Spleen (tissue), 7 donors: ENCODE measurements around the gene ACSF2.

Experiments
- POLR2AphosphoS5 ChIP-seq, 3 donors: sonication (generic); formaldehyde crosslinking; IDR thresholded peaks; one replicate each; pipeline ENCODE4 v1.5.1; 2017; ENCODE audit warnings: antibody characterized with exemption in 3 of 3
- TF ChIP-seq, protein P1 (sequence below), 11 experiments: fragments of 200-600 bp in 7 of 11; fragments of 450-650 bp in 4 of 11; sonication (generic) in 4 of 11; IDR thresholded peaks in 8 of 11; conservative IDR thresholded peaks in 3 of 11; 1 replicate in 7 of 11; 2 replicates in 4 of 11; pipeline versions ENCODE4 v1.4.0 to v1.8.0; 2016 to 2021; ENCODE audit warnings: antibody characterized with exemption in 11 of 11, inconsistent platforms in 4 of 11, mild to moderate bottlenecking in 1 of 11
- donor health status: DM: no; HTN: no; CAD: no; lungs with moderate emphysema.
- donor health status: DM: no; HTN: no; CAD: no.
- donor health status: DM: no; HTN: no; CAD: no.

GRCh38 chr17:50453901-50454300 lies 27.9 kb downstream of the ACSF2 start:
- TF ChIP-seq, protein P1, sequence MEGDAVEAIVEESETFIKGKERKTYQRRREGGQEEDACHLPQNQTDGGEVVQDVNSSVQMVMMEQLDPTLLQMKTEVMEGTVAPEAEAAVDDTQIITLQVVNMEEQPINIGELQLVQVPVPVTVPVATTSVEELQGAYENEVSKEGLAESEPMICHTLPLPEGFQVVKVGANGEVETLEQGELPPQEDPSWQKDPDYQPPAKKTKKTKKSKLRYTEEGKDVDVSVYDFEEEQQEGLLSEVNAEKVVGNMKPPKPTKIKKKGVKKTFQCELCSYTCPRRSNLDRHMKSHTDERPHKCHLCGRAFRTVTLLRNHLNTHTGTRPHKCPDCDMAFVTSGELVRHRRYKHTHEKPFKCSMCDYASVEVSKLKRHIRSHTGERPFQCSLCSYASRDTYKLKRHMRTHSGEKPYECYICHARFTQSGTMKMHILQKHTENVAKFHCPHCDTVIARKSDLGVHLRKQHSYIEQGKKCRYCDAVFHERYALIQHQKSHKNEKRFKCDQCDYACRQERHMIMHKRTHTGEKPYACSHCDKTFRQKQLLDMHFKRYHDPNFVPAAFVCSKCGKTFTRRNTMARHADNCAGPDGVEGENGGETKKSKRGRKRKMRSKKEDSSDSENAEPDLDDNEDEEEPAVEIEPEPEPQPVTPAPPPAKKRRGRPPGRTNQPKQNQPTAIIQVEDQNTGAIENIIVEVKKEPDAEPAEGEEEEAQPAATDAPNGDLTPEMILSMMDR (IDR thresholded peaks at IDR 0.05 in 8 of 11, conservative IDR thresholded peaks at IDR 0.05 in 3 of 11): no peak
- no peak for TF ChIP-seq POLR2AphosphoS5 (IDR thresholded peaks at IDR 0.05)
